Measurements from ENCODE around the gene TBC1D1.

DNA sequence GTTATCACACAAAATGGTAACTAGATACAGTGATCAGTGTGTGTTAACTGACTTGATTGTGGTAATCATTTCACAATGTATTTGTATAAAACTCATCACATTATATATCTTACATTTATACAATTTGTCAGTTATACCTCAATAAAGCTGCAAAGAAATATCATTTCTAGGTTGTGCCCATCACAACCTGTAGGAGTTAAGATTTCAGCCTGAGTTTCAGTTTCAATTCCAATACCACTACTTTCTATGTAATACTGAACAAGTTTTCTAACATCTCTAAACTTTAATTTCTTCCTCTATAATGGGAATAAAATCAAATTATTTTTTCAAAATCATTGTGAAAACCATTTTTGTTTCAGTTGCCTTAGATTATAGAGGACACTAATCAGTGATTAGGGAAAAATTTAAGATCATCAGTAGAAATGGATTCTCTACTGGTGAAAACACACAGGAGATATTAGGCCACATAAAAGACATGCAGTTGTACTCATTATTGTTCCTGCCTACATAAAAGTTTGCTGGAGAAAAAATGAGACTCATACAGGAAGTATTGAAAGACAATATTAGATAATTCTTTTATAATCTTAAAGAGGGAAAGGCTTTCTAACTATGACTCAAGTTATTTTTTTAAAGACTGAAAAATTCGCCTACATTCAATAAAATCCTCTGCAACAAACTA is 18.4 kb upstream of the TBC1D1 start:
- TF ChIP-seq CTCF (IDR thresholded peaks at IDR 0.05) = no peak
- TF ChIP-seq POLR2AphosphoS5 (IDR thresholded peaks at IDR 0.05; ENCODE audit: insufficient read depth in 1 of 2, low read depth in 1 of 2) = no peak
- TF ChIP-seq POLR2A (IDR thresholded peaks at IDR 0.05) = no peak

All from vagina (tissue), 2 donors.